Nephron progenitor cell (in vitro differentiated cells): Measurements from ENCODE around the gene CXCL17.
"Not testable (repeated sequence)": the region's sequence is repeated elsewhere in the genome, so short reads cannot be mapped to it uniquely, and the experiment has no call there.

ENCODE experiments used
- DNase-seq: peaks from one replicate; pipeline ENCODE4 v3.0.0; 2021
- H3K27ac Mint-ChIP-seq: 2 replicates; pipeline ENCODE4 v1.8.0; 2021; ENCODE audit warnings: mild to moderate bottlenecking, moderate library complexity, mixed read lengths
- H3K27me3 Mint-ChIP-seq: 2 replicates; pipeline ENCODE4 v1.8.0; 2021; ENCODE audit warnings: mild to moderate bottlenecking, low read depth, mixed read lengths; ENCODE audit not compliant: poor library complexity
- H3K36me3 Mint-ChIP-seq: 2 replicates; pipeline ENCODE4 v1.8.0; 2021; ENCODE audit warnings: low read depth, mixed read lengths
- H3K4me1 Mint-ChIP-seq: 2 replicates; pipeline ENCODE4 v1.8.0; 2021; ENCODE audit warnings: mixed read lengths
- H3K4me3 Mint-ChIP-seq: 2 replicates; pipeline ENCODE4 v1.8.0; 2021; ENCODE audit warnings: mild to moderate bottlenecking, moderate library complexity, mixed read lengths
- H3K9me3 Mint-ChIP-seq: 2 replicates; pipeline ENCODE4 v1.8.0; 2021; ENCODE audit warnings: mild to moderate bottlenecking, moderate library complexity, mixed read lengths
- TF ChIP-seq, protein P1 (sequence below): fragments of 200-600 bp; sonication (generic); IDR thresholded peaks from 2 replicates; pipeline ENCODE4 v1.5.0; 2021; ENCODE audit warnings: antibody characterized with exemption

Gene CXCL17

DNA sequence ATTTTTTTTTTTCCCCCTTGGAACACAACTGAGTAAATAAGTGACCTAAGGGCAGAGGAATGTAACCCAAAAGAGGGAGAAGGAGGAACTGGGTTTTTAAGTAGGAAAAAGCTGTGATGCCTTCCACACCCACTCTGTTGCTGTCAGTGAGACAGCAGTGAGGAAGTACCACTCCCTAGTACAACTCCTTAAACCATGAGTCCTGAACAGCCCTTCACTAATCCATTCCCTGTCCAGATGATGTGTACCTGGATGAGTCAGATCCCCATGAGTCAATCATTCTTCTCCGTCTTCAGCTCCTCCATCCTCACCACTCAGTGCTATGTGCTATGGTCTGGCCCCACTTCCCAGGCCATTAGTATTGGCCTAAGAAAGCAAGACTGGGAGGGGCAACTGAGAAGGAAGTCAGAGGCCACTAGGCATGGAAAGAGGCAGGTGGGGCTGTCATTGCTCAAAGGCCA lies 12.9 kb upstream of the CXCL17 start:
- Mint-ChIP-seq H3K9me3 (no peaks in the 10 kb centered on the region), H3K27ac (no peak overlapping the region), H3K4me1 (peaks cover 4% of the 10 kb centered on the region), H3K4me3 (no peak overlapping the region), H3K36me3 (peaks cover 12% of the 10 kb centered on the region), H3K27me3 (peaks cover 15% of the 10 kb centered on the region)
- TF ChIP-seq, protein P1, sequence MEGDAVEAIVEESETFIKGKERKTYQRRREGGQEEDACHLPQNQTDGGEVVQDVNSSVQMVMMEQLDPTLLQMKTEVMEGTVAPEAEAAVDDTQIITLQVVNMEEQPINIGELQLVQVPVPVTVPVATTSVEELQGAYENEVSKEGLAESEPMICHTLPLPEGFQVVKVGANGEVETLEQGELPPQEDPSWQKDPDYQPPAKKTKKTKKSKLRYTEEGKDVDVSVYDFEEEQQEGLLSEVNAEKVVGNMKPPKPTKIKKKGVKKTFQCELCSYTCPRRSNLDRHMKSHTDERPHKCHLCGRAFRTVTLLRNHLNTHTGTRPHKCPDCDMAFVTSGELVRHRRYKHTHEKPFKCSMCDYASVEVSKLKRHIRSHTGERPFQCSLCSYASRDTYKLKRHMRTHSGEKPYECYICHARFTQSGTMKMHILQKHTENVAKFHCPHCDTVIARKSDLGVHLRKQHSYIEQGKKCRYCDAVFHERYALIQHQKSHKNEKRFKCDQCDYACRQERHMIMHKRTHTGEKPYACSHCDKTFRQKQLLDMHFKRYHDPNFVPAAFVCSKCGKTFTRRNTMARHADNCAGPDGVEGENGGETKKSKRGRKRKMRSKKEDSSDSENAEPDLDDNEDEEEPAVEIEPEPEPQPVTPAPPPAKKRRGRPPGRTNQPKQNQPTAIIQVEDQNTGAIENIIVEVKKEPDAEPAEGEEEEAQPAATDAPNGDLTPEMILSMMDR: no peak
- DNase-seq: no peak

GRCh38 chr19:42455086-42455485 lies 12.3 kb upstream of the CXCL17 start:
- H3K4me1 Mint-ChIP-seq: peaks cover 4% of the 10 kb centered on the region

GRCh38 chr19:42452590-42452989 lies 9.8 kb upstream of the CXCL17 start:
- no peak overlapping the region for H3K4me3 Mint-ChIP-seq
- no peaks in the 10 kb centered on the region for H3K9me3 Mint-ChIP-seq
- TF ChIP-seq, protein P1: no peak
- H3K27me3 Mint-ChIP-seq: peaks cover 15% of the 10 kb centered on the region
- no peak overlapping the region for H3K27ac Mint-ChIP-seq
- DNase-seq: no peak
- H3K36me3 Mint-ChIP-seq: no peaks in the 10 kb centered on the region
- H3K4me1 Mint-ChIP-seq: peaks cover 4% of the 10 kb centered on the region

More at GRCh38 chr19:42455086-42455485, 12.3 kb upstream of the CXCL17 start:
- Mint-ChIP-seq H3K36me3 (peaks cover 10% of the 10 kb centered on the region), H3K27me3 (peaks cover 15% of the 10 kb centered on the region), H3K4me3 (no peak overlapping the region), H3K27ac (no peak overlapping the region), H3K9me3 (no peaks in the 10 kb centered on the region)
- DNase-seq: no peak
- TF ChIP-seq, protein P1: no peak

- H3K36me3 Mint-ChIP-seq: no peaks in the 10 kb centered on the region
- H3K4me1 Mint-ChIP-seq: no peaks in the 10 kb centered on the region
- H3K27me3 Mint-ChIP-seq: peaks cover 15% of the 10 kb centered on the region
- H3K9me3 Mint-ChIP-seq: no peaks in the 10 kb centered on the region
- H3K27ac Mint-ChIP-seq: no peak overlapping the region
- peak; percentile 67 for DNase-seq
- TF ChIP-seq, protein P1: peak; percentile 90
- H3K4me3 Mint-ChIP-seq: no peak overlapping the region
Measured at GRCh38 chr19:42450314-42450934, 7.7 kb upstream of the CXCL17 start.

DNA sequence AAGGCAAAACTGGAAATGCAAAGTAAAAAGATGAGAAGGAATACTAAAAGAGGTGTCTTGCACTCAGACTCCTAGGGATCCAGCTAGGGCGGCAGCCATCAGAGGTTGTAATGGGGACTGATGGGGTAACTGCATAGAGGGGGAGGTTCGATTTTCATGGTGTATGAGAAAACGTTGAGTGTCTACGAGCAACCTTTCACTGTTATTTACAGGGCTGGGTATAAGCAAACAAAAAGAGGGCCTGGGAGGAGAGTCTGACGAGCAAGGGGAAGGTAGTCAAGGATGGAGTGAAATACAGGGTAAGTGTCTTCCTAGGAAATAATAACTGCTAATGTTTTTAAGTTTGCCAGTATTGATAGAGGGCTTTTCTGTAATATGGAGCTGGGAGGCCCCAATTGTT lies 5.6 kb upstream of the CXCL17 start:
- not testable (repeated sequence) for H3K27ac Mint-ChIP-seq, DNase-seq, H3K9me3 Mint-ChIP-seq, H3K4me3 Mint-ChIP-seq, H3K36me3 Mint-ChIP-seq
- H3K27me3 Mint-ChIP-seq: peaks cover 11% of the 10 kb centered on the region
- peaks cover 11% of the 10 kb centered on the region for H3K4me1 Mint-ChIP-seq

GRCh38 chr19:42445948-42446347 lies 3.2 kb upstream of the CXCL17 start:
- TF ChIP-seq, protein P1: no peak
- Mint-ChIP-seq H3K27ac (no peak overlapping the region), H3K27me3 (peaks cover 6% of the 10 kb centered on the region), H3K36me3 (no peaks in the 10 kb centered on the region), H3K9me3 (no peaks in the 10 kb centered on the region), H3K4me1 (peaks cover 20% of the 10 kb centered on the region), H3K4me3 (no peak overlapping the region)
- no peak for DNase-seq
